ENCODE measurements around the gene PGD. TPM values are rescaled to one million over a fixed set of nuclear protein-coding genes. Genes with fewer than 3 reads are reported as not detected.
A peak's percentile ranks its signal among the peaks of the same experiment; 100 is the strongest.

The PGD gene
- total RNA-seq, 4 donors from 2014 or later, result 22.9 to 109 (median 44.2) TPM

GRCh38 chr1:10386761-10387676 is 11.8 kb upstream of the PGD start:
- peaks cover 0 to 23% (median 0%) of the 10 kb centered on the region in 3 donors for H3K4me1 ChIP-seq
- no peaks in the 10 kb centered on the region for H3K9me3 ChIP-seq
- H3K36me3 ChIP-seq, result no peaks in the 10 kb centered on the region
- no peaks in the 10 kb centered on the region for H3K27me3 ChIP-seq
- WGBS, 2 donors (ENCODE audit: low coverage in 1 of 2), result 22 to 47% methylated on average over 1 to 4 of the region's 12 CpGs
- H3K27ac ChIP-seq, result peak overlapping the region in 3 of 4 donors; percentile 76 to 79 (median 77)
- TF ChIP-seq POLR2A (IDR thresholded peaks at IDR 0.05), result no peak
- TF ChIP-seq, protein P1, sequence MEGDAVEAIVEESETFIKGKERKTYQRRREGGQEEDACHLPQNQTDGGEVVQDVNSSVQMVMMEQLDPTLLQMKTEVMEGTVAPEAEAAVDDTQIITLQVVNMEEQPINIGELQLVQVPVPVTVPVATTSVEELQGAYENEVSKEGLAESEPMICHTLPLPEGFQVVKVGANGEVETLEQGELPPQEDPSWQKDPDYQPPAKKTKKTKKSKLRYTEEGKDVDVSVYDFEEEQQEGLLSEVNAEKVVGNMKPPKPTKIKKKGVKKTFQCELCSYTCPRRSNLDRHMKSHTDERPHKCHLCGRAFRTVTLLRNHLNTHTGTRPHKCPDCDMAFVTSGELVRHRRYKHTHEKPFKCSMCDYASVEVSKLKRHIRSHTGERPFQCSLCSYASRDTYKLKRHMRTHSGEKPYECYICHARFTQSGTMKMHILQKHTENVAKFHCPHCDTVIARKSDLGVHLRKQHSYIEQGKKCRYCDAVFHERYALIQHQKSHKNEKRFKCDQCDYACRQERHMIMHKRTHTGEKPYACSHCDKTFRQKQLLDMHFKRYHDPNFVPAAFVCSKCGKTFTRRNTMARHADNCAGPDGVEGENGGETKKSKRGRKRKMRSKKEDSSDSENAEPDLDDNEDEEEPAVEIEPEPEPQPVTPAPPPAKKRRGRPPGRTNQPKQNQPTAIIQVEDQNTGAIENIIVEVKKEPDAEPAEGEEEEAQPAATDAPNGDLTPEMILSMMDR (IDR thresholded peaks at IDR 0.05), result no peak
- no peak for TF ChIP-seq EP300 (IDR thresholded peaks at IDR 0.05)
- no peak for TF ChIP-seq POLR2AphosphoS5 (IDR thresholded peaks at IDR 0.05)
- no peak for ATAC-seq
- H3K4me3 ChIP-seq, result no peak overlapping the region

DNA sequence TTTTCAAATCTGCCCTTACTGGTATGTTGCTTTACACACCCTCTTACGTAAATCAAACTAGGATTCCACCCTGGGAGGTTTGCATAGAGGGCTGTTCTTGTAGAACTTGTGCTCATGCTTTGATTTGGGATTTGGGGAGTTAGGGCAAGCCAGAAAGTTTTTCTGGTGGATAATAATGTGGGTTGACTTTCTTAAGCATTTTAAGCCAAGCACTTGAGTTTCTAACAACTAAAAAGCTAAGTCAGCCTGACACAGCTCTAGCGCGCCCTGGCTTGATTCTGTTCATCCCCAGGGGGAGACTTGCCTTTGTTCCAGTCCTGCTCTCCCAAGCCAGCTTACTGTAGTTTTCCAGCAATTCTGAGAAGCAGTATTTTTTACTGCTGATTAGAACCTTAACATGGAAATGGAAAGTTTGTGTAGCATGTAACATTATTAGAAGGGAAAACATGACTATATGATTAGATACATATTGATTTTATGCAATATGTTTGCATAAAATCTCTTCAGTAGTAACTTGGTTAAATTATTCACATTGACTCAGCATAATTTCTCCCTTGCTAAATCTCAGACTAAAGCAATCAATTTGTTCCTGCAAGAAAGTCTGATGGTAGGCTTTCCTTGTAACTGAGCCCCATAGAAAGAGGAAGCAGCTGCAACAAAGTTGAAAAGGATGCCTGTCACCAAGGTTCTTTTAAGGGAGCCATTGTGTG is 11.0 kb upstream of the PGD start:
- Histone ChIP-seq H3K27ac (peak overlapping the region; percentile 17 to 79 (median 76)), H3K27me3 (no peaks in the 10 kb centered on the region), H3K4me3 (peak overlapping the region in 1 of 2 donors; percentile 4), H3K9me3 (no peaks in the 10 kb centered on the region), H3K36me3 (no peaks in the 10 kb centered on the region), H3K4me1 (peaks cover 0 to 23% (median 0%) of the 10 kb centered on the region in 3 donors)
- peak; percentile 84 for ATAC-seq
- WGBS, 2 donors (ENCODE audit: low coverage in 1 of 2), result 8 to 30% methylated on average over 3 of the region's 3 CpGs
- TF ChIP-seq POLR2A (IDR thresholded peaks at IDR 0.05), result no peak
- TF ChIP-seq, protein P1 (IDR thresholded peaks at IDR 0.05), result peak in 1 of 4 experiments; percentile 13

DNA sequence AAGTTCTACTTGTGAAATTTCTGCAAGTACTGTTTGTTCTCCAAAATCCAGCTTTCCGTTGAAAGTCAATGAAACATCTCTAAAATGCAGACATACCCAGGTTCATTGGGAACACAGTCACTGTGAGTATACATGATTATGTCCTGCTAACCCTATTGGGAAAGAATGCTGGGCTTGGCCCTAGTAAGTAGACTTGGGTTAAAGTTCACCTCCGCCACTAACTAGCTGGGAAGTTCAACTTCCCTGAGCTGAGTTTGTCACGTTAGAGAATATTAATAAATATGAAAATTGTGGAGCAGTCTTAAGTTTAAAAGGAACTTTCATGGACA is 10.5 kb upstream of the PGD start:
- TF ChIP-seq POLR2AphosphoS5 (IDR thresholded peaks at IDR 0.05) (no peak), EP300 (IDR thresholded peaks at IDR 0.05) (no peak), POLR2A (IDR thresholded peaks at IDR 0.05) (no peak)
- TF ChIP-seq, protein P1 (IDR thresholded peaks at IDR 0.05), result no peak
- ATAC-seq, result peak; percentile 34
- Histone ChIP-seq H3K27me3 (no peaks in the 10 kb centered on the region), H3K36me3 (no peaks in the 10 kb centered on the region), H3K4me1 (peaks cover 0 to 23% (median 0%) of the 10 kb centered on the region in 3 donors), H3K4me3 (no peak overlapping the region), H3K9me3 (no peaks in the 10 kb centered on the region), H3K27ac (peak overlapping the region in 3 of 4 donors; percentile 76 to 79 (median 77))
- 63 to 65% methylated on average over 1 to 3 of the region's 3 CpGs for WGBS, 2 donors (ENCODE audit: low coverage in 1 of 2)

DNA sequence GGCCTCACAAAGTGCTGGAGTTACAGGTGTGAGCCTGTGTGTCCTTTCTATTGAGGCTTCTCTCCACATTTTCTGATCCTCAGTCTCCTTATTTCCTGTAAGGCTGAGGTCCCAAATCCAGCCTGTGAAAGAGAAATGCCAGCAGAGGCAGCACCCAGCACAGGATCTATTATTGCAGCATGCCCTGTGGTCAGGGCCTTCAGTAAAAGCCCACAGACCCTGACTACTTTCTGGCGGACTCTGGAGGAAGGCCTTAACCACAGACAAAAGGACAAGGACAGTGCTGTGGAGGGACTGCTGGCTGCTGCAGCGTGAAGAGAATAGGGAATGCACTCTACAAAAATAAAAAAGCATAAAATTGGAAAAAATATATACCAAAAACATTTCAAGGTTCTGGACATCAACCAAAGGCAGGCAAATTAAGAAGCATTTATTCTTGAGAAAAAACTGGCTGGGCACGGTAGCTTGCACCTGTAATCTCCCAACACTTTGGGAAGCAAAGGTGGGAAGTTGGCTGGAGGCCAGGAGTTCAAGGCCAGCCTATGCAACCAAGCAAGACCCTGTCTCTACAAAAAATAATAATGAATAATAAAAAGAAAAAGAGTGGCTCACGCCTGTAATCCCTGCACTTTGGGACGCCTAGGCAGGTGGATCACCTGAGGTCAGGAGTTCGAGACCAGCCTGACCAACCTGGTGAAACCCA is 9.4 kb upstream of the PGD start:
- Histone ChIP-seq H3K36me3 (no peaks in the 10 kb centered on the region), H3K9me3 (peaks cover 0 to 5% (median 0%) of the 10 kb centered on the region in 3 donors), H3K27ac (peak overlapping the region in 1 of 4 donors; percentile 77), H3K4me1 (peaks cover 0 to 23% (median 0%) of the 10 kb centered on the region in 3 donors), H3K4me3 (no peak overlapping the region), H3K27me3 (no peaks in the 10 kb centered on the region)
- TF ChIP-seq, protein P1 (IDR thresholded peaks at IDR 0.05), result no peak
- no peak for TF ChIP-seq POLR2A (IDR thresholded peaks at IDR 0.05)
- no peak for TF ChIP-seq EP300 (IDR thresholded peaks at IDR 0.05)
- no peak for TF ChIP-seq POLR2AphosphoS5 (IDR thresholded peaks at IDR 0.05)
- no peak for ATAC-seq
- 87 to 100% methylated on average over 3 to 5 of the region's 6 CpGs for WGBS, 2 donors (ENCODE audit: low coverage in 1 of 2)

Measured in gastroesophageal sphincter (tissue), 4 donors.